OCI-LY7 (cell line): ENCODE measurements around the gene AKAP12. TPM values are rescaled to one million over a fixed set of nuclear protein-coding genes. Genes with fewer than 3 reads are reported as not detected.

Experiments
- BruUV-seq: library from RNA; stranded (reverse); fragments of 400-500 nt; replicated peaks from 2 replicates; lab custom pipeline; 2021; lab: Mats Ljungman, UMichigan
- CTCF ChIA-PET: fragments of 300-600 bp; sonication (Branson Sonifier 250); formaldehyde crosslinking; loops from one replicate; lab custom pipeline; 2022; ENCODE audit warnings: antibody characterized with exemption; ENCODE audit not compliant: unreplicated experiment; lab: Charles Lee
- POLR2A ChIA-PET: fragments of 300-600 bp; sonication (Branson Sonifier 250); formaldehyde crosslinking; loops from one replicate; lab custom pipeline; 2022; ENCODE audit warnings: antibody characterized with exemption; lab: Charles Lee
- DNase-seq: peaks from one replicate; pipeline ENCODE4 v3.0.0-alpha.2; 2015; ENCODE audit warnings: low spot score
- H2AFZ ChIP-seq: fragments of 200-600 bp; sonication (generic), shearing (Covaris generic); 2 replicates; pipeline ENCODE4 v1.6.1; 2014; ENCODE audit warnings: mild to moderate bottlenecking, antibody characterized with exemption, low read length, moderate library complexity
- H3K27ac ChIP-seq: fragments of 200-600 bp; sonication (generic); 2 replicates; pipeline ENCODE4 v1.5.1; 2014; ENCODE audit warnings: mixed run types, low read depth, mild to moderate bottlenecking, moderate library complexity, low read length, inconsistent platforms; ENCODE audit not compliant: poor library complexity, severe bottlenecking
- H3K36me3 ChIP-seq: fragments of 200-600 bp; sonication (generic); 2 replicates; pipeline ENCODE4 v1.6.1; 2014; ENCODE audit warnings: mild to moderate bottlenecking, antibody characterized with exemption, low read length, moderate library complexity, mixed read lengths; ENCODE audit not compliant: insufficient read depth
- H3K4me1 ChIP-seq: fragments of 200-600 bp; sonication (generic); 2 replicates; pipeline ENCODE4 v1.5.1; 2014; ENCODE audit warnings: mild to moderate bottlenecking, low read length; ENCODE audit not compliant: insufficient read depth, poor library complexity, severe bottlenecking
- H3K4me2 ChIP-seq: fragments of 200-600 bp; sonication (generic); 2 replicates; pipeline ENCODE4 v1.6.1; 2014; ENCODE audit warnings: mild to moderate bottlenecking, low read length
- H3K4me3 ChIP-seq: fragments of 200-600 bp; sonication (generic); 2 replicates; pipeline ENCODE4 v1.5.1; 2014; ENCODE audit warnings: mild to moderate bottlenecking, low read depth, low read length; ENCODE audit not compliant: poor library complexity, severe bottlenecking
- H3K79me2 ChIP-seq: fragments of 200-600 bp; sonication (generic); 2 replicates; pipeline ENCODE4 v1.6.1; 2016; ENCODE audit warnings: low read depth, mild to moderate bottlenecking, low read length, moderate library complexity, mixed read lengths; ENCODE audit not compliant: insufficient read depth
- H3K9me2 ChIP-seq: fragments of 200-600 bp; sonication (generic); 2 replicates; pipeline ENCODE4 v1.6.1; 2016; ENCODE audit warnings: mild to moderate bottlenecking, low read length, mixed read lengths; ENCODE audit not compliant: insufficient read depth
- H3K9me3 ChIP-seq: fragments of 200-600 bp; sonication (generic); 2 replicates; pipeline ENCODE4 v1.6.1; 2014; ENCODE audit warnings: mild to moderate bottlenecking, mixed run types, low read length, mixed read lengths
- H4K20me1 ChIP-seq: fragments of 200-600 bp; sonication (generic); 2 replicates; pipeline ENCODE4 v1.6.1; 2014; ENCODE audit warnings: mild to moderate bottlenecking, antibody characterized with exemption, low read length, moderate library complexity, mixed read lengths; ENCODE audit not compliant: insufficient read depth
- CTCF ChIP-seq: fragments of 200-600 bp; sonication (generic); conservative IDR thresholded peaks from 2 replicates; pipeline ENCODE4 v1.5.1; 2014; ENCODE audit warnings: mild to moderate bottlenecking, antibody characterized with exemption, low read length, moderate library complexity, mixed read lengths
- EZH2phosphoT487 ChIP-seq: fragments of 200-600 bp; sonication (generic); IDR thresholded peaks from 2 replicates; pipeline ENCODE4 v1.6.1; 2018; ENCODE audit warnings: low read depth, borderline replicate concordance, mild to moderate bottlenecking, mixed run types, antibody characterized with exemption, low read length, moderate library complexity, mixed read lengths
- intact Hi-C: fragments of 100-400 bp; cut with micrococcal nuclease; formaldehyde crosslinking; loops from one replicate; pipeline ENCODE4 v1.10.0; 2022; ENCODE audit not compliant: unreplicated experiment
- total RNA-seq, 2 experiments: library from RNA; depleted of rRNA in 1 of 2; stranded (reverse); fragments of >200 nt in 1 of 2; shearing (Covaris generic) in 1 of 2; gene quantifications; 2 replicates each; pipeline ENCODE4 v1.2.3, GENCODE V29; 2014 to 2022

AKAP12 gene
- total RNA-seq, 2 experiments from 2014 or later, result 0.23 TPM; not detected in 1

GRCh38 chr6:151357758-151358436 is 118.1 kb downstream of the AKAP12 start:
- POLR2A ChIA-PET, result interaction anchor here (0.6 to 1.2 kb wide), 11 partner anchors 8 to 364 kb away, joined by 3 to 10 read pairs (median 4); no protein-coding TSS in a partner anchor
- H3K4me2 ChIP-seq, result no peak overlapping the region
- CTCF ChIA-PET, result no interaction called here
- no peaks in the 10 kb centered on the region for H3K79me2 ChIP-seq
- H2AFZ ChIP-seq, result no peak overlapping the region
- H3K36me3 ChIP-seq, result peaks cover 25% of the 10 kb centered on the region
- no peaks in the 10 kb centered on the region for H4K20me1 ChIP-seq
- H3K4me1 ChIP-seq, result no peaks in the 10 kb centered on the region
- H3K9me2 ChIP-seq, result no peaks in the 10 kb centered on the region
- DNase-seq, result no peak
- no TSS peak for BruUV-seq
- intact Hi-C loops, result no loop called here
- H3K9me3 ChIP-seq, result no peaks in the 10 kb centered on the region
- H3K4me3 ChIP-seq, result no peak overlapping the region
- no peak for TF ChIP-seq CTCF
- no peak overlapping the region for H3K27ac ChIP-seq

- ChIA-PET CTCF (no interaction called here), POLR2A (interaction anchor here (0.7 to 1.2 kb wide), 5 partner anchors 9 to 170 kb away, joined by 3 to 6 read pairs (median 4); no protein-coding TSS in a partner anchor)
- Histone ChIP-seq H3K4me3 (no peak overlapping the region), H3K4me1 (no peaks in the 10 kb centered on the region), H2AFZ (no peak overlapping the region), H4K20me1 (no peaks in the 10 kb centered on the region), H3K79me2 (no peaks in the 10 kb centered on the region), H3K36me3 (peaks cover 28% of the 10 kb centered on the region), H3K9me3 (no peaks in the 10 kb centered on the region), H3K9me2 (no peaks in the 10 kb centered on the region), H3K27ac (no peak overlapping the region), H3K4me2 (no peak overlapping the region)
- BruUV-seq, result no TSS peak
- intact Hi-C loops, result no loop called here
- TF ChIP-seq CTCF (no peak), EZH2phosphoT487 (no peak)
- no peak for DNase-seq
Observed at GRCh38 chr6:151358475-151358874, 118.7 kb downstream of the AKAP12 start.

GRCh38 chr6:151359486-151359885 is 119.7 kb downstream of the AKAP12 start:
- Histone ChIP-seq H3K4me1 (no peaks in the 10 kb centered on the region), H2AFZ (no peak overlapping the region), H3K79me2 (no peaks in the 10 kb centered on the region), H3K27ac (no peak overlapping the region), H4K20me1 (no peaks in the 10 kb centered on the region), H3K9me3 (no peaks in the 10 kb centered on the region), H3K4me2 (no peak overlapping the region), H3K4me3 (no peak overlapping the region), H3K36me3 (peaks cover 35% of the 10 kb centered on the region), H3K9me2 (no peaks in the 10 kb centered on the region)
- DNase-seq, result no peak
- ChIA-PET CTCF (no interaction called here), POLR2A (interaction anchor here (0.8 kb wide), 1 partner anchor 17 kb away, joined by 3 read pairs; no protein-coding TSS in a partner anchor)
- intact Hi-C loops, result no loop called here
- BruUV-seq, result no TSS peak
- TF ChIP-seq EZH2phosphoT487, result no peak
- TF ChIP-seq CTCF, result no peak
